GM21737 (cell line): ENCODE results near the gene GLCCI1.

Source experiments
- ATAC-seq: cut with Tn5 transposase; IDR thresholded peaks from one replicate; pipeline ENCODE4 v1.9.1; 2021; ENCODE audit warnings: mild to moderate bottlenecking, moderate library complexity; ENCODE audit not compliant: unreplicated experiment

The GLCCI1 gene

GRCh38 chr7:7959979-7960670 is 8.5 kb upstream of the GLCCI1 start:
- ATAC-seq: peak; percentile 84

- ATAC-seq: no peak
Observed at GRCh38 chr7:7962851-7963250, 5.7 kb upstream of the GLCCI1 start.

- ATAC-seq: no peak
Observed at GRCh38 chr7:7964250-7964649, 4.3 kb upstream of the GLCCI1 start.

- no peak for ATAC-seq
Observed at GRCh38 chr7:7964691-7965090, 3.9 kb upstream of the GLCCI1 start.

- ATAC-seq: no peak
Observed at GRCh38 chr7:7965301-7965700, 3.3 kb upstream of the GLCCI1 start.

DNA sequence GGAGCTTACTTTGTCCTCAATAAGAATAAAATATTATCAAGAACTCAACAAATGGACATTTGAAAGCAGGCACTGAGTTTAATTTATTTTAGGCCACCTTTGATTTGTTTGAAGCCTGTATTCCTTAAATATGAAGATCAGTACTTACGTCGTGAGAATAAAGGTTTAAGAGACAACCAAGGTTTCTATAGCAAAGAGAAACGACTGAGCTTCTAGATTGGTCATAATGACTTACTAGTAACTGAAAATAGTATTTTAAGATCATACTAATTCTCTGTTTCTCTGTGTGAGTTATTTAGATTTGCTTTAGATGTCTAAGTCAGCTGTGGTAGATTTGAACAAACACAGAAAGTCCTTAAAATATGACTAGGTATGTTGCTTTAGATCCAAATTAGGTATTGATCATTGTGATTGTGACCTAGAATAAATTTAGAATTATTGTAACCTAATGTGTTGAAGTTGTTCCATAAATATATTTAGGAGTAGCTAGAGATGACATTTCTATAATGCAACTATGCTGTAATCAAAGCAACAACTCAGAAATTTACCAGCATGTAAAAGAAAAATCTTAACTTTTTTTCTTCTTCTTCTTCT is 2.4 kb upstream of the GLCCI1 start:
- no peak for ATAC-seq

DNA sequence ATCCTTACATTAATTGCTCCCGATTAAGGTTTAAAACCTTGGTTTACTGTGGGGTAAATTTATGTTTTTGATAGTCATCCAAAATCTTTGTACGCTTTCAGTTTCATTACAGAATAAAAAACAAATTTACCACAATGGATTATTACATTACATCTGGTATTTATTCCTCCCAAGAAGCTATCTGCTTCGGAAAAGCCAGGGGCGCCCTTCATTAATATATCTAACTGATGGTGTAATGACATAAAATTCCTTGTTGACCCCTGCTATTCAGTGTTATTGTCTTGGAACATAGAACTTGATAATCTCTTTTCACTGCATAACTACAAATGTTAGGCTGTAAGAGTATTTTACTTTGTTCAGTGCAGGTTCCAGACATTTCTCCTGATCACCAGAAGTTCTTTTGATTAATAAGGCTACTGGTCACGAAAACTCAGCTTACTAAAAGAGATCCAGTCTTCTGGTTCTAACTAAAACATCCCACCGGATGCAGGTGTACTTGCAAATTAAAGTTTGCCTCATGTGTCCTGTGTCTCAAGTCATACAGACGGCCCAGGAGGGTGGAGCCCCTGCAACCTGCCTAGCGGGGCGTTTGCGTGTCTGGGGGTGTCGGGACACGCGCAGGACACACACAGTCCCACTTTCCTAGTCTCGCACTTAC is 581 bp upstream of the GLCCI1 start:
- ATAC-seq: no peak

DNA sequence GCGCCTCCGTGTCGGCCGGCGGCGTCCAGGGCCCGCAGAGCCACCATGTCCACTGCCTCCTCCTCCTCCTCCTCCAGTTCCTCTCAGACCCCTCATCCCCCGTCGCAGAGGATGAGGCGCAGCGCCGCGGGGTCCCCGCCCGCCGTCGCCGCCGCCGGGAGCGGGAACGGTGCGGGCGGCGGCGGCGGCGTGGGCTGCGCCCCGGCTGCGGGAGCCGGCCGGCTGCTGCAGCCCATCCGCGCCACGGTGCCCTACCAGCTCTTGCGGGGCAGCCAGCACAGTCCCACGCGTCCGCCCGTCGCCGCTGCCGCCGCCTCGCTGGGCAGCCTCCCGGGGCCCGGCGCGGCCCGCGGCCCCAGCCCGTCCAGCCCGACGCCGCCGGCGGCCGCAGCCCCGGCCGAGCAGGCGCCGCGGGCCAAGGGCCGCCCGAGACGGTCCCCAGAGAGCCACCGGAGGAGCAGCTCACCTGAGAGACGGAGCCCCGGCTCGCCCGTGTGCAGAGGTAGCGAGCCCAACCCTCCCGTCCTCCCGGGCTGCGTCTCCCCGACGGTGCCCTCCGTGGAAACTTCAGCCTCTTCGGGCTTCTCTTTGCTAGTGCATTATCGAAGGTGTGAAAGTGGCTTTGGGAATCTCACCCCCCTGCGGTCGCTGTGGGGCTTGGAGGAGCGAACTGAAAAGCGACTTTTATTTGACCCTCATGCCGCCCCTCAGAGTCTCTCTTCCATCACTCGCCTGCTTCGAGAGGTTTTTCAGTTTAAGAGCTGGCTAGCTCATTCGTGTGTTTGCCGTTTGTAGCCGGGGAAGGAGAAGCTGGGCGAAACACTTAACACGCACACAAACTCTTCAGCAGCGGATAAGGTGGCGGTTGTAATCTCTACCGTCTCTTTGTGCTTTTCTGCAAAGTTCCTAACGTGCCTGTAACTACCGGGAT is 975 bp downstream of the GLCCI1 start:
- peak; percentile 5 for ATAC-seq

DNA sequence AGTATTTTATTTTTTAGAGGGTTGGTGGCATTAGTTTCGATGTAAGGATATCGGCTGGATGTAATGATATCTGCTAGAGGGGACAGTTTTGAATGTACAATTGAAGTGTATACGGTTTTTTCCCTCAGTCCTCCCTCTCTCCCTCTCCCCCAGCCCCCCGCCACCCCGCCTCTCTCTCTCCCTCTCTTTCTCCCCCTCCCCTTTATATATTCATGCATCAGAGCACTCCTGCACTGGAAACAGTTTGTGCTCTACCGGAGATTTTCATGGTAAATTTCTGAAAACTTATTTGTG is 1.6 kb downstream of the GLCCI1 start:
- ATAC-seq: no peak

DNA sequence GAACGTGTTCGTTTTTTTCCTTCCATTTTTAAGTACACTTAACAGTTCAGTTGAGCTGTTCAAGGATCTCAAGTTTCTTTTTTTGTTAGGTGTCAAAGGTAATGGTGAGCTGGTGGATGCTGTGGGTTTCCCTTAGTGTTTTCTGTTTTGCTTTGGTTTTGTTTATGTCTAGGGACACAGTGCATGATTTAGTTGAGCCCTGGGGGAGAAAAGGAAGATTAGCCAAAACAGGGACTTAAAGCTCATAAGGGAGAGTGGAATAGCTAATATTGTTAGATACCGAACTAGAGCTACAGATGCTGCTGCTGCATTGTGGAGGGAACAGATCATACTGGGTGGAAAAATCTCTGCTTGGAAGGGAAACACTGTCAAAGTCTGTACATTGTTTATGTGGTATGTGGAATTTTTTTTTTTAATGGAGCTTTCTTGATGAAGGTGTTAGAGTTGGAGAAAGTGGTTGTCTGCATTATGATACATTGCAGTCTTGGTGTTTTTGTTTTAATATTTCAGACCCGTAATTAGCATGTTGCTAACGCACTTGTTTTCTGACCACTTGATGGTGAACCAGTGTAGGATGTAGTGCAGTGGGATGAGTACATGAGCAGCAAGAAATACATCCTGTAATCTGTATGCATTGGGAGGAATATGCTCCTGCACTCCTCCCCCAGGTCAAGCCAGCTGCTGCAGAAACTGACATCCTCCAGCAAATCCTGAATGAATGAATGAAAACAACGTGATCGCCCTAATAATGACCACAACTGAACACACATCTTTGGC is 2.1 kb downstream of the GLCCI1 start:
- no peak for ATAC-seq

DNA sequence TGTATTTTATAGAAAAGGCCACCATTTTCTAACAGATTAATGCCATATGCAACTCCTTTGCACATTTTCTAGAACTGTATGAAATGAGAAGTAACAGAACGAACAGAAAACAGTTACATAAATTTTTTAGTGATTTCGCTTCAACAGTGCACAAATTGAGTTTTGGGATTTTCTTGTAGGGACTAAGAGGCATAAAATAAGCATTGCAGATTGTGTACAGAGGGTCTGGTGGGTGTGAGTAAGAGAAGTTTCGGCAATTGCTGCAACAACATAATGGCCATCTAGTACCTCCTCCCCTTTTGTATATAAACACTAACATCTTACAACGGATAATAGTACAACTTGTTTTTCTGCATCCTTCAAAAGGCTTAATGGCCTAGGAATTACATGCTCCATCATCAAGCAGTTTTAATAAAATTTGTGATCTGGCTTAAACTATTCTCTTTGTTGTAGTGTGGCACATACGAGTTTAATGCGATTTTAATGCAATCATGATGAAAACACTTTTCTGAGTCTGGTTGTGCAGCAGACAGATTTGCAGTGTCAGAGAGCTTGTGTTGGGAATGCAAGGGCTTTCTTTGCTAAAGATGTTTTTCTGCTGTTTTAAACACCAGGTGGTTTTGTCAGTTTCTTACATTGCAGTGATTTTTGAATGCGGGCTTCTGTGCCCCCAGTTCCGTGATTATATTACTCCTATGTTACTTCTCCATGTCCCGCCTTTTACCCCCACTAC is 2.9 kb downstream of the GLCCI1 start:
- no peak for ATAC-seq

DNA sequence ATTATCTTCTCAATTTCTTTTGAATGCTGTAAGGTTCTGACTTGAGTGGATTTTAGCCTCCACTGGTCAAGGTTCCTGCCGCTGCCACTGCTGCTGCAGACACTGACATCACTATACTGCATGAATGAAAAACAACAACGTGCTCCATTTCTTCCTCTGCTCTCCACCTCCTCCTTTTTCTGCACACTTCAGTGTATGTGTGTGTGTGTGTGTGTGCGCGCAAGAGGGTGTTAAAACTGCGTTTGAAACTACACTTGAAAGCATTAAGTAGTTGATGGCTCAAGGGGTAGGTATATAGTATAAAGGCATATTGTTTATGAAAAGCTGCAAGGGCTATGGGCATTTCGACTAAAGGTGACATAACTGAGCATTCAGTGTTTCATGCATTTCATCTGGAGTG is 3.5 kb downstream of the GLCCI1 start:
- ATAC-seq: no peak

- ATAC-seq: no peak
Observed at GRCh38 chr7:7972922-7973594, 4.5 kb downstream of the GLCCI1 start.

GRCh38 chr7:7976677-7977076 is 8.1 kb downstream of the GLCCI1 start:
- no peak for ATAC-seq

- ATAC-seq: no peak
Observed at GRCh38 chr7:7977774-7978173, 9.2 kb downstream of the GLCCI1 start.

DNA sequence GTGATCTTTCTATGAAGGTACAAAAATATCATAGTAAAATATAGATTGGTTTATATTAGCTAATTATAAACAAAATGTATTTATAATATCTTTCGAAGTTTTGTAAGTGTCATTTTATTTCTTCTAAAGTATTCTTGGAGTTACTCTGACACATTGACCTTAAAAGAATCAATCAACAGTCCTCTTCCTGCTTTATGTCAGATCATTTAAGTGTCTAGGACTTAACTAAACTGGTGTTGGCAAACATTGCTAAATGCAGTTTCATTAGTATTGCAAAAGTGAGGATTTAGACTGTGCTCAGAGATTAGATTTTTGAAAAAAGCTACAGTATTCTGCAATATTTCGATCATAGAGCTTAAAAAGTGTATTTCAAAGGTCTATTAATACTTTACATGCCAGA is 10.3 kb downstream of the GLCCI1 start:
- no peak for ATAC-seq

GRCh38 chr7:7979558-7979957 is 11.0 kb downstream of the GLCCI1 start:
- ATAC-seq: no peak

DNA sequence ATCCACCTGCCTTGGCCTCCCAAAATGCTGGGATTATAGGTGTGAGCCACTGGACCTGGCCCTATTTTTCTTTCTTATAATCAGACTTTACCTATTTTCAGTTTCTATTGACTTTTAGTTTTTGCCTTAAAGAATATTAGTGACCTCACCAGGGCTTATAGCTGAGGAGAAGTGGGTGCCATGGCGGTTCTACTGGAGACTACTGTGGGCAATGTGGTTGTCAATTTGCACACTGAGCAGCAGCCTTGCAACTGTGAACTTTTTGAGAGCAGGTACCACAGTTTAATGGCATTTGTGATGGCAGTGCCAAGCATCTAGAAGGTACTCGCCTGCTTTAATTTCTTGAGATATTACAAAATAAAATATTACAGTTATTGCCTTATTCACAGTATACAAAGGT is 11.5 kb downstream of the GLCCI1 start:
- no peak for ATAC-seq

DNA sequence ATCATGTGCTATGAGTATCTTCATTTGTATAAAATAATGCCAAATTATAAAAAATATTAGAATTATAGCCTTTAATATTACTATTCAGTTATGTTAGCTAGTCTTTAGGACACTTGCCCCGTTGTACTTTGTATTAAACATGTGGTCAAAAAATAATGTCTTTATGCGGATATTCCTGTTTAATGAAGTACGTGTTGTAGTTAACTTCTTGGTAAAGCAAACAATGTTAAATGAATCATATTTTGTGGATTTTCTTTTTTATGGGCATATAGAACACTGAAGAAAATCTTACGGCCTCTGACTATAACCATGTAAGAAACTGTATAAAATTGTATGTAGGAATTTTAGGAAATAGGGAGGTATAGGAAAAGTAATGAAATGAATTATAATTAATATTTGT is 14.3 kb downstream of the GLCCI1 start:
- ATAC-seq: no peak

- no peak for ATAC-seq
Observed at GRCh38 chr7:7984424-7984823, 15.8 kb downstream of the GLCCI1 start.
